NCI-H1092 (cell line): ENCODE results near the gene KNTC1.
"Not testable (repeated sequence)": the region's sequence is repeated elsewhere in the genome, so short reads cannot be mapped to it uniquely, and the experiment has no call there.

Experiments
- DNase-seq: peaks from one replicate; lab custom pipeline; 2025; lab: John Stamatoyannopoulos, UW

KNTC1 gene

DNA sequence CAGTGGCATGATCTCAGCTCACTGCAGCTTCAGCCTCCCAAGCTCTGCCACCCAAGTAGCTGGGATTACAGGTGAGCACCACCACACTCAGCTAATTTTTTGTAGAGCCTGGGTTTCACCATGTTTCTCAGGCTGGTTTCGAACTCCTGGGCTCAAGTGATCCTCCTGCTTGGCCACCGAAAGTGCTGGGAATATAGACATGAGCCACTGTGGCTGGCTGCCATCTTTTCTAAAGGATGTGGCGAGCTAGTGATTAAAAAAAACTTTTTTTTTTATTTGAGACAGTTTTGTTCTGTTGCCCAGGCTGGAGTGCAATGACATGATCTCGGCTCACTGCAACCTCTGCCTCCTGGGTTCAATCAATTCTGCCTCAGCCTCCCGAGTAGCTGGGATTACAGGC lies 39.8 kb downstream of the KNTC1 start:
- not testable (repeated sequence) for DNase-seq

DNA sequence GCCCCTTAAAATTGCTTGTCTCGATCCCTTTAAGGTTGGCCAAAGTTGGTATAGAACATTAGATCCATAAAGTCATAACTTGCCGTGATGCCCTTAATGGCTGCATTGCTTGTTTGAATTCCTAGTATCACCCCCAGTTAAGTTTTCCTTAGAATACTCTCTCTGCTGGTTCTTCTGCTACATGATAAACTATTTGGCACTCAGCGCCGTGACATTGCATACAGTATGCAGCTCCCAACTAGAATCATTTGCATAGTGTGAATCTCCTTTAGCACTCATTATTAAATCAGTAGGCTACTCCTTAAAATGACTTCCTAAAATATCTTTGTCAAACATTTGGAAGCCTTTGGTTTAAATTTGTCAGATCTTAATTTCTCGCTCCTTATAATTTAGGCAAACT lies 42.2 kb downstream of the KNTC1 start:
- no peak for DNase-seq

DNA sequence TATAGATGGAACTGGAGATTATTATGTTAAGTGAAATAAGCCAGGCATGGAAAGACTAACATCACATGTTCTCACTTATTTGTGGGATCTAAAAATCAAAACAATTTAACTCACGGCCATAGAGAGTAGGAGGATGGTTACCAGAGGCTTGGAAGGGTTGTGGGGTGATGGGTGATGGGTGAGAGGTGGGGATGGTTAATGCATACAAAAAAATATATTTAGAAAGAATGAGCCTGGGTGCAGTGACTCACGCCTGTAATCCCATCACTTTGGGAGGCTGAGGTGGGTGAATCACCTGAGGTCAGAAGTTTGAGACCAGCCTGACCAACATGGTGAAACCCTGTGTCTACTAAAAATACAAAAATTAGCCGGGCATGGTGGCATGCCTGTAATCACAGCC lies 43.0 kb downstream of the KNTC1 start:
- not testable (repeated sequence) for DNase-seq

DNA sequence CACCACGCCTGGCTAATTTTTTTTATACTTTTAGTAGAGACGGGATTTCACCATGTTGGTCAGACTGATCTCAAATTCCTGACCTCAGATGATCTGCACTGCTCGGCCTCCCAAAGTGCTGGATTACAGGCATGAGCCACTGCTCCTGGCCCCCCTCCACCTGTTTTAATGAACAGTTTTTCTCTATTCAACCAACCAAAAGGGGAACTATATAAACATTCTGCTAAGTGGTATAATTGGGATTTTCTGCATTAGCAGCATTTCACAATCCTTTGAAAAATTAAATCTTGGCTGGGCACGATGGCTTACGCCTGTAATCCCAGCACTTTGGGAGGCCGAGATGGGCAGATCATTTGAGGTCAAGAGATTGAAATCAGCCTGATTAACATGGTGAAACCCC lies 44.8 kb downstream of the KNTC1 start:
- DNase-seq = no peak

DNA sequence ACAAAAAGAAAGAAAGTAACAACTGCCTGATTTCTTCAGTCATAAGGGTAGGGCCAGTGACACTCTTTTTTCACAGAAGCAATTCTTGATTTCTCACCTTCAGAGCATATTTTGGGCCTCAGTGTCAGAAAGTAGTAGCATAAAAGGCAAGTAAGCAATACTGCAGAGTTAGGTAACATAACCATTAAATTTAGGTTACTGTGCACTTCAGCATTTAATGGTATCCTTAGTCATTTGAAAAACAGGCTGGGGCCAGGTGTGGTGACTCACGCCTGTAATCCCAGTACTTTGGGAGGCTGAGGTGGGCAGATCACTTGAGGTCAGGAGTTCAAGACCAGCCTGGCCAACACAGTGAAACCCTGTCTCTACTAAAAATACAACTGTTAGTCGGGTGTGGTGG lies 56.2 kb downstream of the KNTC1 start:
- not testable (repeated sequence) for DNase-seq

DNA sequence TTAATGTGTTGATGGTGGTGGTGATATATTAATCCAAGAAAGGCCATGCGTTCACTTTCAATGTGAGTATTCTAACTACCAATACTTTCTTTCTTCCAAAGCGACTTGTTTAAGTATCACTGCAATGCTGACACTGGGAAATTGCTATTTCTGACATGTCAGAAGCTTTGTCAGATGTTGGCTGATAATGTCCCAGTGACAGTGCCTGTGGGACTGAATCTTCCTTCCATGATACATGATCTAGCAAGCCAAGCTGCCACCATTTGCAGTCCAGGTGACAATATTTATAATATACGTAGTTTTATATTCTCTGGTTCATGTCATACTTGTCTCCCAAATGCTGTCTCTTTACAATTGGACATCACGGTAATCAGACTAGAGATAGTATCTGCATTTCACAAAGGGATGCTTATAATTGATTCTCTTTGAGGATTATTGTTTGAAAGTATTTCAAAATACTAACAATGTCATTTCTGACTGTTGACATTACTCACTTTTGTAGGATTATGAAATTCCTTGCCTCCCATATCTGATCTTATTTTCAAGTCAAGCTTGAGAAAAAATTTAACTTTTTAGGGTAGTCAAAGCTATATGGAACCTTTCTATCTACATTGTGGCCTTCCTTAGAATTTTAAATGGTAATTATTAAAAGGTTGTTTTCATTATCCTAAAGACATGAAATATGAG lies 57.3 kb downstream of the KNTC1 start:
- DNase-seq = no peak

DNA sequence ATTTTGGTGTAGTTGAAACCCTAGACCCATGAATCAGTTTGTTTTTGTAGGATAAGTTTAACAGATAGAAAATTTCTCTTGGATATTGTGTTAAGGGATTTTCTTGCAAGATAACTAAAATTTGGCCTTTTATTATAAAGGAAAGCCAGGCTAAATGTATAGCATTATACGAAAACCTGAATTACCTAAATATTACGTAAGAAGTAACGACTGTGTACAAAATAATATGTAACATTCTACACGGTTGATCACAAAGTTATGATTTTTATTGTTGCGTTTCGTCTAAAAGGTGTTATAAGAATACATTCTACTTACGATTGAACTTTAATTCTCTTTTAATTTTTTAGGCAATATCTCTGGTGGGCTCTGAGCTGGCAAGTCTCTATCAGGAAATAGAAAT lies 63.9 kb downstream of the KNTC1 start:
- no peak for DNase-seq

DNA sequence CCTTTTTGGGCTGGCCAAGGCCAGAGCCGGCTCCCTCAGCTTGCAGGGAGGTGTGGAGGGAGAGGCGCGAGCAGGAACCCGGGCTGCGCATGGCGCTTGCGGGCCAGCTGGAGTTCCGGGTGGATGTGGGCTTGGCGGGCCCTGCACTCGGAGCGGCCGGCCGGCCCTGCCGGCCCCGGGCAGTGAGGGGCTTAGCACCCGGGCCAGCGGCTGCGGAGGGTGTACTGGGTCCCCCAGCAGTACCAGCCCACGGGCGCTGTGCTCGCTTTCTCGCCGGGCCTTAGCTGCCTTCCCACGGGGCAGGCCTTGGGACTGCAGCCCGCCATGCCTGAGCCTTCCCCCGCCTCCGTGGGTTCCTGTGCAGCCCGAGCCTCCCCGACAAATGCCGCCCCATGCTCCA lies 64.9 kb downstream of the KNTC1 start:
- not testable (repeated sequence) for DNase-seq

DNA sequence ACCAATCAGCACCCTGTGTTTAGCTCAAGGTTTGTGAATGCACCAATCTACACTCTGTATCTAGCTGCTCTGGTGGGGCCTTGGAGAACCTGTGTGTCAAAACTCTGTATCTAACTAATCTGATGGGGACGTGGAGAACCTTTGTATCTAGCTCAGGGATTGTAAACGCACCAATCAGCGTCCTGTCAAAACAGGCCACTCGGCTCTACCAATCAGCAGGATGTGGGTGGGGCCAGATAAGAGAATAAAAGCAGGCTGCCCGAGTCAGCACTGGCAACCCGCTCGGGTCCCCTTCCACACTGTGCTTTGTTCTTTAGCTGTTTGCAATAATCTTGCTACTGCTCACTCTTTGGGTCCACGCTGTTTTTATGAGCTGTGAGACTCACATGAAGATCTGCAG lies 65.5 kb downstream of the KNTC1 start:
- not testable (repeated sequence) for DNase-seq

DNA sequence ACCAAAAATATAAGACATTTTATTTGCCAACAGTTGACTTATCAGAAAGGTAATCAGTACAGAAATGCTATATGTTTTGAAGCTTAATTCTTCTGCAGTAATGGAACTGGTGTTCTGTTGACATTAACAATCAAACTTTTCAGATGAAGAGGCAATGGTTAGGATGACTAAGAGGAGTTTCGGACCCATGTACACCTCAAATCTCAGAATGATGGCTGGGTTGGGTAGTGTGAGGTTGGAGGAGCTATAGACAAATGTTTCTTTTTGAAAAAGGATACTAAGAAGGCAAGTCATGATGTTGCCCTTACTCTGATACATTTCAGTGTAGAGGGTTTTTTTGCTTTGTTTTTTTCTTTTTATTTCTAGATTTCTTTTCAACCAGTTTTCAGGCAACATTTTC lies 66.9 kb downstream of the KNTC1 start:
- no peak for DNase-seq

DNA sequence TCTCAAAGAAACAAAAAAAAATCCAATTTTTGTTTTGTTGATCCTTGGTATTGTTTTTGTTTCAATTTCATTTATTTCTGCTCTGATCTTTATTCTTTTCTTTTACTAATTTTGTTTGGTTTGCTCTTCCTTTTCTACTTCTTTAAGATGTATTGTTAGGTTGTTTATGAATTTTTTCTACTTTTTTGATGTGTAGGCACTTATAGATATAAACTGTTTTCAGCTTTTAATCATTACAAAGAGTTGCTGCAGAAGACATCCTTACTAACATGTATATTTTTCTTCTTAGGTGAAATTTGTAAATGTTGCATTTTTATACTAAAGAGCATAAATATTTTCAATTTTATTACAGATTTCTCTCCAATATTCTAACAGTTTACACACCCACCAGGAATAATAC lies 69.8 kb downstream of the KNTC1 start:
- no peak for DNase-seq

DNA sequence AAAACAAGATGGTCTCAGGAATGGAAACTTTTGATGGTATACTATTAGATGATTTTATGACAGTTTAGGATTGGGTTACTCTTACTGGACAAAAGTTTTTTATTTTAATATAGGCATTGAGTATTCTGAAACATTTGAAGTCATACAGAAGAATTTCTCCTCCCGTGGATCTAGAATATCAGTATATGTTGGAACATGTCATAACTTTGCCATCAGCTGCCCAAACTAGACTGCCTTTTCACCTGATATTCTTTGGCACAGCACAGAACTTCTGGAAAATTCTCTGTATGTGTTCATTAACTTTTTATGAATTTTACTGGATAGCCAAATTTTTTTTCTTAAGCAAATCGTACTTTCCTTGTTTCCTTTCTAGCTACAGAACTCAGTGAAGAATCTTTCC lies 75.4 kb downstream of the KNTC1 start:
- no peak for DNase-seq

DNA sequence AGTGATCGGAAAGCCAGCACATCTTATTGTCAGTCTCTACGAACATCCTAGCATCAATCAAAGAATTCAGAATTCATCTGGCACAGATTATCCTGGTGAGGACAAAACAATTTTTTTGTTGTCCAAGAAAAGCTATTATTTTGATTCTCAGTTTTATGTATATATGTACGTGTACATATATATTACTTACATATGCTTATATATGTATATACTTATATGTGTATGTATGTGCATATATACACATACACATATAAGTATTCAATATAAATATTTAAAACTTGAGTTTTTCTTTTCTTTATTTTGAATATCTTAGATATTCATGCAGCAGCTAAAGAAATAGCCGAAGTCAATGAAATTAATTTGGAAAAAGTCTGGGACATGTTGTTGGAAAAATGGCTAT lies 77.9 kb downstream of the KNTC1 start:
- DNase-seq = no peak

DNA sequence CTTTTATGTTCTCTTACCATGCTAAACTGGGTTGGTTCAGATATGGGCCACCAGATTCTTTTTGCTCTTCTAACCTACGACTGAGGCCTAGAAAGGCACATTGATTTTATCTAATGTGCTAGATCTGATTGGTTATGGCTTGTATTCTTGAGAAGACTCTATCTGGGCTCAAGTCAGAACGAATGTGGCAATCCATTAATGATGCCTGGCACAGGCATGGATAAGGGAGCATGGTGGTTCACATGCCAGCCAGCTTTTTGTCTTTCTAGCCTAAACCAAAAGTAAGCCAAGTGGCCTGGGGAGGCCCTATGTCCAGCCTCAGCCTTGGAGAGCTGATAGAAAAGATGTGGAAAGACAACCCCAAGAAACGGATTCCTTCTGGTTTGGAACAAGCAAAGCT lies 82.7 kb downstream of the KNTC1 start:
- no peak for DNase-seq

DNA sequence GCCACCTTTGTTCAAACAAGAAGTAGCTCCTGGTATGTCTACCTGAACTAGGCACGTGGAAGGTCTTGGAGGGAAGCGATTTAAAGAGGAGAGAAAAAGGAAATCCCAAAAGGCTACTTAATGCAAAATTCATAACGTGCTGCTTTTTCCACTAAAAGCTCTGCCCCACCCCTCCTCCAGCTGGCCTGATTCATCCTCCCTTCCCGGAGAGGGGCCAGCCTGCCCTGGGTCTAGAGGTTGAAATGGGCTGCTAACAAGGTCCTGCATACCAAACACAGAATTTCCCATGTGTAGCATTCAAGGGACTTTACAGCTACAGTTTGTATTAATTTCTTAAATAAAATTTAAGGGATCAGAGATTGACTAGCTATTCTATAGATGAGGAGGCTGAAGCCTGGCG lies 83.2 kb downstream of the KNTC1 start:
- DNase-seq = no peak

DNA sequence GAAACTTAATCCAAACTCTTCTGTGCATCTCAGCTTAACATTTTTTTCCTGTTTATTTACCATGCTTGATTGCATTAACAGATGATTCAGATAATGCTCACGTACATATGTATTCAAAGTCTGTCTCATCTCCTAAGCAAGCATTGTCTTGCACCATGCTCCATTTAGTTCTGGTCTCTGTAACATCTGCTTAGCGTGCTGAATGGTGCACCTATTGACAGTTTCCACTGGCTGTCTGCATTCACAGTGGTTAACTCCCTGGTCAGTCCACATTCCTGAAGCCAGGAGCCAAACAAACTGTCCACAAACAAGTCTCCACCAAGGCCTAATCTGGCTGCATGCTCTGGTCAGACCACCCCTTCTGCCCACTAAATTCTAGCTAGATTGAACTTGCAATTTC lies 83.9 kb downstream of the KNTC1 start:
- no peak for DNase-seq

DNA sequence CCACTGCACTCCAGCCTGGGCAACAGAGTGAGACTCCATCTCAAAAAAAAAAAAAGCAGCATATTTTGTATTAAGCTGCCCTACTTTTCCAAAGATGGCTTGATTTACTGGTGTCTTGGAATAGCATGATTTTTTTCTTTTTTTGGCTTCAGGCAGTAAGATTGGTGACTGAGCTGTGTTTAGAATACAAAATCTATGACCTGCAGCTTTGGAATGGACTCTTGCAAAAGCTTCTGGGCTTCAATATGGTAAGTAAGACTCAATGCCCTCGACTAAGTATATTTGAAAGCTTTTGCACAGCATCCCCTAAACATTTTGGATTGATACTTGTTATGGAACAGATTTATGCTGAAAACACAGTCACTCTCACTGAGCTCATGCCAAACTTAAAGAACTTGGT lies 87.8 kb downstream of the KNTC1 start:
- DNase-seq = no peak

DNA sequence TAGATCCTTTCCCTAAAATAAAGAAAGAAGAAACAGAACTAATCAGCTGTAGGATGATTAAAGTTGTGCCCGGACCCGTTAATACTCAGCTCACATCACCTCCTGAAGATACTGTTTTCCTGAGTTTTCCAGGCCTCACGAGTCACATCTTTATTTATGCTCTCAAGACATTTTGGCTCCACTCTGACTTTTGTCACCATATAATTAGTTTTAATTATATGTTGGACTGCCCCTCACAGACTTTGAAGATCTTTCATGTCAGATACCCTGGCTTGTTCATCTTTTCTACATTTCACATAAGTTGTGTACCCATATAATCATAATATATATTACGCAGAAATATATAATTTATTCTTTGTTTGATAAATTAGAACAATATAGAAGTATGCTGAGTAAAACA lies 88.7 kb downstream of the KNTC1 start:
- DNase-seq = no peak

DNA sequence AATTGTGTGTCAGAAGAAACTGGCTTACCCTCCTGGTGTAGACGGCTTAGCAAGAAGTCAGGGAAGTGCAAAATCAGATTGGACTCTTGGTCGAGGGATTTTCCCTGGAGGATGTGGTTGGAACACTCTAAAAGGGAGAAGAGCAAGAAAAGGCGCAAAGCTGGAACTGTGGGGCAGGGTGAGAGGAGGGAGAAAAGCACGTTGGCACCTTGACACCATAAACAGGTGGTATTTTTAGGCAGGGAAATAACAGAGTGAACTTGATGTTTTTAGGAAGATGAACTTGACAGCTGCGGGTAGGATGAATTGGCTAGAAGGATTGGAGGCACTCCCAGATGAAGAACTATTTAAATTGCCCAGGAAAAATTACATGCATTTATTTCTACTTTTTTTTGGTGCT lies 108.4 kb downstream of the KNTC1 start:
- DNase-seq = no peak

DNA sequence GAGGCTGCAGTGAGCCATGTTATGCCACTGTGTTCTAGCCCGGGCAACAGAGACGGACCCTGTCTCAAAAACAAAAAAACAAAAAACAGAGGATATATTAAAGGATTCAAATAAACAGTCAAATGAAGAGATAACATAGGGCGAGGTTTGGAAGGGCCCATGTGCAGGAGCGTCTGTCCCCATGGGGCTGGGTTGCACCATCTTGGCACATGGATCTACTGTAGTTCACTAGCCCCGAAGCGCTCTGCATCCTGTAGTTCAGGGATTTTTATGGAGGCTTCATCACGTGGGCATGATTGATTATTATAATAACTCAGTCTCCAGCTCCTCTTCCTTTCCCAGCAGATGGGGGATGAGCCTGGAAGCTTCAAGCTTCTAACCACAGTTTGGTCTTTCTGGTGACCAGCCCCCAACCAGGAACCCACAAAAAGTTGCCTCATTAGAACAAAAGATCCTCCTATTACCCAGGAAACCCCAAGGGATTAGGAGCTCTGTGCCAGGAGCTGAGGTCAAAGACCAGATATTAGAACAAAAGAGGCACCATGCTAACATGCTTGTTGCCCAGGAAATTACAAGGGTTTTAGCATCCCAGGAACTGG lies 116.3 kb downstream of the KNTC1 start:
- no peak for DNase-seq

DNA sequence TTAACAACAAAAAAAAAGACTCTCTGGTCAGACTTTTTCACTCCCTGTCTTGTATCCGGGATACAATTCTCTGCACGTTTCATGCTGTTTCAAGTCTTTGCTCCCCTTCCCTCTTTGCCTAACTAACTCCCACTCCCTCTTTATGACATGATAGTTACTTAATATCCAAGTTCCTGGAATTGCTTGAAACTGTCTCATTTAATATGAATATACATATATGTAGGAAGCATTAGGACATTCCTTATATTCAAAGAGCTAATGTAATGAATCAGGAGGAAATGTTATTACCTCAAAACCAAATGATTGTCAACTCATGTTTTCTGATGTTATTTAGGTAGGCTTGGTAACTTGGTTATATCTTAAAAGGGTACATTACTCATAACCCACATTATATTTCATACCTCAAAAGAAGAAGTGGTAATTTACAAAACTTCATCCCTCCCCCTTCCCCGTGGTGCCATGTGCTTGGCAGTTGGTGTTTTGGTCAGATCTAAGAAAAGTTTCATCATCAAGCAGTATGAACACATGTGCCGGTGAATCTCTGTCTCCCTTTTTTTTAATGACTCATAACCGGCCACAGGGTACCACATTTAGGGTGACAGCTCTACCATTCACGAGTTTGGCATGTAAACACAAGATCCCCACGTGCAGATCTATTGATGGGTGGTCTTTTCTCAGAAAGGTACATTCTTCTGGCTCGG lies 119.6 kb downstream of the KNTC1 start:
- DNase-seq = no peak

DNA sequence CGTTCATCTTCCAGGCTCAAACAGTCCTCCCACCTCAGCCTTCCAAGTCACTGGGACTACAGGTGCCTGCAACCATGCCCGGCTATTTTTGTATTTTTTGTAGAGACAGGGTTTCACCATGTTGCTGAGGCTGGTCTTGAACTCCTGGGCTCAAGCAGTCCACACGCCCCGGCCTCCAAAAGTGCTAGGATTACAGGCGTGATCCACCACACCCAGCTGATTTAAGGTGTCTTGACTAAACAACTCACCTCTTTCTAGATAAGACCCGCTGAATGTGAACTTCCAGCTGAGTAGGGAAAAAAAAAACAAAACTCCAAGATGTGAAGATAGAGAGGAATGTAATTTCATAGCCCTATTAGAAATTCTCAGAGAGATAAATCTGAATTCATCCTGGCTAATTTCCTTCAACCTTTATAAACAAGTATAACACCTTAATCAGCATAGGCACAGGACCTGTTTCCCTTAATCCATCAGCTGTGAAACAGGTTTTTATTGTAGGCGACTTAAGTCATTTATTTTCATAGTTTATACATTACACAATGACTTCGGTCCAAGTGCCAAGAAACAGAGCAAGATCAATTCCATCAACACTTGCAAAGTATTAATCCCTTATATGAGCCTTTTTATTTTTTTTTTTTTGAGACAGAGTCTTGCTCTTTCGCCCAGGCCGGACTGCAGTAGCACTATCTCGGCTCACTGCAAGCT lies 124.6 kb downstream of the KNTC1 start:
- no peak for DNase-seq

DNA sequence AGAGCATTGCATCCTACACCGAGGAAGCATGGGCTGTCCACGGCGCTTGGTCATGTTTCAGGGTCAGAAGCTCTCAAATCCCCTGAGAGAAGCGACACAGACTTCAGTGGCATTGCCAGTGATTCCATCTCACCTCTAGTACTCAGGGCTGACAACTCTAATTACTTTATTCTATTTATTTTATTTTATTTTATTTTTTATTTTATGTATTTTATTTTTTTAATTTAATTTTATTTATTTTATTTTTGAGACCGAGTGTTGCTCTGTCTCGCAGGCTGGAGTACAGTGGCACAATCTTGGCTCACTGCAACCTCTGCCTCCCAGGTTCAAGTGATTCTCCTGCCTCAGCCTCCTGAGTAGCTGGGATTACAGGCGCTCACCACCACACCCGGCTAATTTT lies 126.2 kb downstream of the KNTC1 start:
- not testable (repeated sequence) for DNase-seq
